AG08396 (cell line): Measurements from ENCODE around the gene KCTD6.
A peak's percentile ranks its signal among the peaks of the same experiment; 100 is the strongest.

Source experiments
- DNase-seq: peaks from one replicate; pipeline ENCODE4 v3.0.0; 2012; ENCODE audit warnings: low spot score, mixed read lengths

Gene KCTD6

GRCh38 chr3:58485801-58486435 lies 6.0 kb upstream of the KCTD6 start:
- DNase-seq = no peak

- peak; percentile 72 for DNase-seq
These were observed 4.6 kb upstream of the KCTD6 start for GRCh38 chr3:58487140-58487886.

- no peak for DNase-seq
These were observed 2.9 kb upstream of the KCTD6 start for GRCh38 chr3:58488967-58489366.

GRCh38 chr3:58490860-58491501 lies 915 bp upstream of the KCTD6 start:
- DNase-seq = no peak

- no peak for DNase-seq
These were observed 604 bp downstream of the KCTD6 start for GRCh38 chr3:58492494-58492905.

- DNase-seq = no peak
These were observed 2.2 kb downstream of the KCTD6 start for GRCh38 chr3:58494107-58494506.

GRCh38 chr3:58495101-58495500 lies 3.2 kb downstream of the KCTD6 start:
- DNase-seq = peak; percentile 35

- no peak for DNase-seq
These were observed 4.4 kb downstream of the KCTD6 start for GRCh38 chr3:58496206-58496857.

- DNase-seq = no peak
These were observed 5.2 kb downstream of the KCTD6 start for GRCh38 chr3:58497097-58497496.

GRCh38 chr3:58502872-58503271 lies 11.0 kb downstream of the KCTD6 start:
- no peak for DNase-seq

GRCh38 chr3:58507356-58508078 lies 15.6 kb downstream of the KCTD6 start:
- no peak for DNase-seq

- DNase-seq = no peak
These were observed 16.5 kb downstream of the KCTD6 start for GRCh38 chr3:58508437-58508836.

- no peak for DNase-seq
These were observed 22.5 kb downstream of the KCTD6 start for GRCh38 chr3:58514405-58514804.

GRCh38 chr3:58518291-58518789 lies 26.4 kb downstream of the KCTD6 start:
- no peak for DNase-seq

GRCh38 chr3:58519668-58520402 lies 27.9 kb downstream of the KCTD6 start:
- no peak for DNase-seq

- no peak for DNase-seq
These were observed 28.8 kb downstream of the KCTD6 start for GRCh38 chr3:58520403-58521335.

- no peak for DNase-seq
These were observed 29.4 kb downstream of the KCTD6 start for GRCh38 chr3:58521336-58521670.

- DNase-seq = no peak
These were observed 30.2 kb downstream of the KCTD6 start for GRCh38 chr3:58521917-58522631.

- DNase-seq = no peak
These were observed 31.0 kb downstream of the KCTD6 start for GRCh38 chr3:58522759-58523425.
